Esophagus muscularis mucosa (tissue), 4 donors: ENCODE data around the gene SMTN. TPM values are rescaled to one million over a fixed set of nuclear protein-coding genes. Genes with fewer than 3 reads are reported as not detected.

Source experiments
- DNase-seq: peaks from one replicate; pipeline ENCODE4 v3.0.0-alpha.2; 2017; ENCODE audit errors: extremely low spot score
- H3K27ac ChIP-seq, 4 donors: fragments of 200-600 bp; sonication (generic); replicated peaks in 1 of 4; 1 replicate in 3 of 4; 2 replicates in 1 of 4; pipeline ENCODE4 v1.5.1; 2016 to 2019; ENCODE audit warnings: mild to moderate bottlenecking in 1 of 4
- H3K27me3 ChIP-seq, 4 donors: fragments of 200-600 bp; sonication (generic); one replicate each; pipeline versions ENCODE4 v1.5.1 to v1.6.0; 2016 to 2019
- H3K36me3 ChIP-seq, 4 donors: fragments of 200-600 bp; sonication (generic); one replicate each; pipeline ENCODE4 v1.5.1; 2016 to 2019
- H3K4me1 ChIP-seq, 4 donors: fragments of 200-600 bp; sonication (generic); one replicate each; pipeline ENCODE4 v1.5.1; 2016 to 2019
- H3K4me3 ChIP-seq, 4 donors: fragments of 200-600 bp; sonication (generic); 1 replicate in 2 of 4; 2 replicates in 2 of 4; pipeline ENCODE4 v1.5.1; 2016 to 2019; ENCODE audit warnings: mild to moderate bottlenecking in 4 of 4, moderate library complexity in 1 of 4
- H3K9me3 ChIP-seq, 4 donors: fragments of 200-600 bp; sonication (generic); 1 replicate in 3 of 4; 2 replicates in 1 of 4; pipeline ENCODE4 v1.5.1; 2016 to 2019
- CTCF ChIP-seq, 3 experiments: fragments of 200-600 bp in 2 of 3; fragments of 450-650 bp in 1 of 3; sonication (generic) in 2 of 3; IDR thresholded peaks; one replicate each; pipeline ENCODE4 v1.5.1; 2017 to 2019; ENCODE audit warnings: antibody characterized with exemption in 3 of 3, mild to moderate bottlenecking in 2 of 3, moderate library complexity in 1 of 3
- EP300 ChIP-seq: sonication (generic); formaldehyde crosslinking; IDR thresholded peaks from one replicate; pipeline ENCODE4 v1.6.1; 2017; ENCODE audit warnings: antibody characterized with exemption
- POLR2A ChIP-seq: fragments of 450-650 bp; IDR thresholded peaks from one replicate; pipeline ENCODE4 v1.6.1; 2017; ENCODE audit warnings: antibody characterized with exemption, moderate library complexity, mild to moderate bottlenecking, low read depth
- POLR2AphosphoS5 ChIP-seq, 2 donors: sonication (generic); formaldehyde crosslinking; IDR thresholded peaks; one replicate each; pipeline ENCODE4 v1.6.1; 2017; ENCODE audit warnings: antibody characterized with exemption in 2 of 2
- WGBS: methylation state at CpG from one replicate; pipeline ENCODE4 v1.1.5; 2018; 5-methylcytosine and 5-hydroxymethylcytosine counted together
- intact Hi-C: fragments of 100-400 bp; cut with DNase I; formaldehyde crosslinking; loops from one replicate; pipeline ENCODE4 v1.15.1; 2023
- total RNA-seq, 4 donors: library from RNA; depleted of rRNA; stranded (reverse); fragments of >200 nt; gene quantifications; one replicate each; pipeline versions ENCODE4 v1.1.0 to v1.2.1, GENCODE V29; 2016

Gene SMTN
- total RNA-seq, 4 donors from 2014 or later, result 1,154 to 1,495 (median 1,416) TPM

GRCh38 chr22:31083377-31083768 is 2.3 kb downstream of the SMTN start:
- no peak for DNase-seq
- Histone ChIP-seq H3K9me3 (no peaks in the 10 kb centered on the region), H3K4me1 (peaks cover 51 to 76% (median 70%) of the 10 kb centered on the region in 4 donors), H3K36me3 (peaks cover 10 to 37% (median 20%) of the 10 kb centered on the region in 4 donors), H3K27ac (peak overlapping the region; percentile 98 to 99 (median 99)), H3K27me3 (no peaks in the 10 kb centered on the region), H3K4me3 (peak overlapping the region; percentile 68 to 91 (median 78))
- 33% methylated on average over 1 of the region's 3 CpGs for WGBS
- intact Hi-C loops, result loop anchor here (2.0 kb wide), 1 partner anchor 115 kb away; the partner anchor contains the start of genes MORC2 and TUG1
- TF ChIP-seq POLR2AphosphoS5 (IDR thresholded peaks at IDR 0.05), result no peak
- no peak for TF ChIP-seq POLR2A
- TF ChIP-seq CTCF (IDR thresholded peaks at IDR 0.05), result no peak
- no peak for TF ChIP-seq EP300

- Histone ChIP-seq H3K36me3 (peaks cover 14 to 45% (median 28%) of the 10 kb centered on the region in 4 donors), H3K4me1 (peaks cover 58 to 84% (median 78%) of the 10 kb centered on the region in 4 donors), H3K27ac (peak overlapping the region; percentile 98 to 99 (median 99)), H3K27me3 (no peaks in the 10 kb centered on the region), H3K9me3 (no peaks in the 10 kb centered on the region), H3K4me3 (peak overlapping the region; percentile 68 to 91 (median 78))
- peak; percentile 92 for DNase-seq
- TF ChIP-seq CTCF (IDR thresholded peaks at IDR 0.05) (no peak), POLR2A (peak; percentile 78)
- intact Hi-C loops, result loop anchor here (1.0 to 2.0 kb wide), 3 partner anchors 29 to 137 kb away; partner anchors contain the start of genes MORC2 and TUG1
- 14% methylated on average over 7 of the region's 18 CpGs for WGBS
These were observed 3.0 kb downstream of the SMTN start for GRCh38 chr22:31083923-31084810.

DNA sequence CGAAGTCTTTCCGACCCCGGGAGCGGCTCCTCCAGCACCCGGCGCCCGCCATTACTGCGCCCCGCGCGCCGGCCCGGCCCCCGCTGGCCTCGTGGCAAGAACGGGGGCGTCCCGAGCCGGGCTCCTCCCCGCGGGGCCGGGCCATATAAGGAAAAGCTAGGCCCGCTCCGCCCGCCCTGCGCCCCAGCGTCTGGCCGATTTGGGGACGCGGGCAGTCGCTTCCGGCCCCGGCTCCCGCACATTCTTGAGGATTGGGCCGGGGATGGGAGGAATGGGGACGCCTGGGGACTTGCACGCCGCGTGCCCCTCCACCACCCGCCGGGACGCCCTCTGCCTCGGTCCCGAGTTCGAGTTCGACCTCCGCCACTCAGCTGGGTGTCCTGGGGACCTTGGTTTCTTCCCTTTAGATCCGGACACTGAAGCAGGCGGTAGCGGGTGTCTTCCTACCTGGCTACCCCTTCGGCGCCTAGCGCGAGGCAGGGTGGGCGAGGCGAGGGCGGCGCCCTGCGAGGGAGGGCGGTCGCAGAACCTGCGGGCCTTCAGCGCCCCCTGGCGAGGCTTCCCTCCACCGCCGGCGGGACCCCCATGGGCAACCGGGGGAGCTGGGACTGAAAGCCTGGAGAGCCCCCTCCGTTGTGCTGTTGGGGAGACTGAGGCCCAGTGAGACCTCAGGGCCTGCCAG is 3.8 kb downstream of the SMTN start:
- intact Hi-C loops, result loop anchor here (1.0 to 2.0 kb wide), 2 partner anchors 30 to 138 kb away; no protein-coding TSS in a partner anchor
- TF ChIP-seq POLR2AphosphoS5 (IDR thresholded peaks at IDR 0.05) (peak in 1 of 2 donors; percentile 81), EP300 (no peak), CTCF (IDR thresholded peaks at IDR 0.05) (peak; percentile 85 to 92 (median 86))
- Histone ChIP-seq H3K36me3 (peaks cover 20 to 53% (median 36%) of the 10 kb centered on the region in 4 donors), H3K27me3 (no peaks in the 10 kb centered on the region), H3K4me3 (peak overlapping the region; percentile 68 to 91 (median 78)), H3K9me3 (no peaks in the 10 kb centered on the region), H3K27ac (peak overlapping the region; percentile 98 to 99 (median 99)), H3K4me1 (peaks cover 64 to 90% (median 86%) of the 10 kb centered on the region in 4 donors)
- WGBS, result 3% methylated on average over 19 of the region's 69 CpGs
- peak; percentile 97 for DNase-seq

DNA sequence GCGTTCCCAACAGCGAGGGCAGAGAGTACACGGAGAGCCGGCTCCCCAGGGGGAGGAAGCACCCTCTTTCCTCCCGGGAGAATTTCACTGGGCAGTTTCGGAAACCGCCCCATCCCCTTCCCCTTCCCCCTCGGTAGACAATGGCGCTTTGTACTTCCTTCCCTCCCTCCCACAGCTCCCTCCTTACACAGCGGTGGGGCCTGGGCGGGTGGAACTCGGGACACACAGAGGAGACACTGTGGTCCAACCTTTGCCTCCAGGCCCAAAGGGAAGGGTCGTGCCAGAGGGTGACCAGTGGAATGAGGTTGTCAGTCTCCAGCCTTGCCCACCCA is 4.3 kb downstream of the SMTN start:
- no peak for DNase-seq
- intact Hi-C loops, result loop anchor here (2.0 kb wide), 1 partner anchor 139 kb away; no protein-coding TSS in a partner anchor
- WGBS, result 14% methylated on average over 9 of the region's 13 CpGs
- H3K36me3 ChIP-seq, result peaks cover 23 to 58% (median 41%) of the 10 kb centered on the region in 4 donors
- no peaks in the 10 kb centered on the region for H3K9me3 ChIP-seq
- H3K4me1 ChIP-seq, result peaks cover 61 to 86% (median 84%) of the 10 kb centered on the region in 4 donors
- H3K27ac ChIP-seq, result peak overlapping the region; percentile 98 to 99 (median 99)
- H3K27me3 ChIP-seq, result no peaks in the 10 kb centered on the region
- TF ChIP-seq CTCF (IDR thresholded peaks at IDR 0.05), result peak in 1 of 3 experiments; percentile 12
- TF ChIP-seq POLR2AphosphoS5 (IDR thresholded peaks at IDR 0.05), result no peak
- H3K4me3 ChIP-seq, result peak overlapping the region; percentile 68 to 91 (median 78)
